Measurements from ENCODE around the gene UPF1.

Gene UPF1

DNA sequence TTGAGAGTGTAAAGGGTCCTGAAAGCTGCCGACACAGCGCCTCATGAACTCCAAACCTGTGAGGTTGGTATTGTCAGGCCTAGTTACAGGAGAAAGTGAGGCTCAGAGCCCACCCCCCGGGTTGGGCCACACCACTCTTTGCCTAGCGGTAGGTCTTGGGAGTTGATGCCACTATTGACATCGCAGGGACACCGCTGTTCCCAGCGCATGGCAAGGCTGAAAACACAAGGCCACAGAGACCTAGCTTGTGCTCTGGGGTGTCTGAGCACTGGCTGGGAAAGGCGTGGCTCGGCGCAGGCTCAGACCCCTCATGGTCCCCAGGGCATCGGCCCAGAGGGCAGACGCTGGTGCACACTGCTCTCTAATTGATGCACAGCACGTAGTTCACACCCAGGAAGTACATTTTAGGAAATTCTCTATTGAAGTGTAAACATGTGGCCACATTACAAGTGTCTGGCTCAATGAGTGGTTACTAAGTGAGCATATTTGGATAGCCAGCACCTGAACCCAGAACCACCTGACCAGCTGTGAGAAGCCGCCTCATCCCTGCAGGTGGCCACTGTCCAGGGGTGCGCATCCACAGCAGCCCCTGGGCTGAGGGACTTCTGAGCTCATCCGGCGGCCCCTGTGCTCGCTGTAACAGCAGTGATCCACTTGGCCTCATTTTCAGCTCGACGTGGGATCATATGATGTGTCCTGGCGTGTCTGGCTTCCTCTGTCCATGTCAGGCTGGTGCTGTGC lies 27.3 kb downstream of the UPF1 start:
- no peak for TF ChIP-seq ZNF23 (tag by site-specific recombination; IDR thresholded peaks at IDR 0.05; ENCODE audit: borderline replicate concordance)
- TF ChIP-seq HOXA7 (CRISPR knock-in tag; IDR thresholded peaks at IDR 0.05; ENCODE audit: borderline replicate concordance), result no peak
- no peak for TF ChIP-seq ZNF341 (tag by site-specific recombination; IDR thresholded peaks at IDR 0.05; ENCODE audit: low read depth)
- TF ChIP-seq ZNF280C (tag by site-specific recombination; IDR thresholded peaks at IDR 0.05), result no peak
- CTCF ChIA-PET, result interaction anchor here (0.6 to 2.7 kb wide), 4 partner anchors 7 to 1972 kb away, joined by 3 to 22 read pairs (median 6); no protein-coding TSS in a partner anchor
- H3K27ac ChIP-seq (ENCODE audit: extremely low read depth, low read depth, low read length), result no peak overlapping the region
- POLR2A ChIA-PET, result no interaction called here
- H3K36me3 ChIP-seq (ENCODE audit: control insufficient read depth in 2 of 2, insufficient read depth in 1 of 2, low read length in 2 of 2), result peaks cover 25 to 100% of the 10 kb centered on the region in 2 experiments
- H3K9me3 ChIP-seq (ENCODE audit: control insufficient read depth, insufficient read depth, low read depth, low read length), result no peaks in the 10 kb centered on the region
- H3K4me1 ChIP-seq (ENCODE audit: control insufficient read depth, insufficient read depth, low read length), result no peaks in the 10 kb centered on the region
- H3K4me3 ChIP-seq (ENCODE audit: low read depth, low read length), result no peak overlapping the region

- Histone ChIP-seq H3K36me3 (ENCODE audit: control insufficient read depth in 2 of 2, insufficient read depth in 1 of 2, low read length in 2 of 2) (peaks cover 32 to 100% of the 10 kb centered on the region in 2 experiments), H3K4me3 (ENCODE audit: low read depth, low read length) (no peak overlapping the region), H3K9me3 (ENCODE audit: control insufficient read depth, insufficient read depth, low read depth, low read length) (no peaks in the 10 kb centered on the region), H3K4me1 (ENCODE audit: control insufficient read depth, insufficient read depth, low read length) (no peaks in the 10 kb centered on the region), H3K27ac (ENCODE audit: extremely low read depth, low read depth, low read length) (no peak overlapping the region)
- no peak for TF ChIP-seq ZNF223 (tag by site-specific recombination; IDR thresholded peaks at IDR 0.05)
- TF ChIP-seq ZNF354C (tag by site-specific recombination; IDR thresholded peaks at IDR 0.05; ENCODE audit: borderline replicate concordance, low read depth), result no peak
- no peak for TF ChIP-seq KLF10 (tag by site-specific recombination; IDR thresholded peaks at IDR 0.05)
- TF ChIP-seq, protein P1, sequence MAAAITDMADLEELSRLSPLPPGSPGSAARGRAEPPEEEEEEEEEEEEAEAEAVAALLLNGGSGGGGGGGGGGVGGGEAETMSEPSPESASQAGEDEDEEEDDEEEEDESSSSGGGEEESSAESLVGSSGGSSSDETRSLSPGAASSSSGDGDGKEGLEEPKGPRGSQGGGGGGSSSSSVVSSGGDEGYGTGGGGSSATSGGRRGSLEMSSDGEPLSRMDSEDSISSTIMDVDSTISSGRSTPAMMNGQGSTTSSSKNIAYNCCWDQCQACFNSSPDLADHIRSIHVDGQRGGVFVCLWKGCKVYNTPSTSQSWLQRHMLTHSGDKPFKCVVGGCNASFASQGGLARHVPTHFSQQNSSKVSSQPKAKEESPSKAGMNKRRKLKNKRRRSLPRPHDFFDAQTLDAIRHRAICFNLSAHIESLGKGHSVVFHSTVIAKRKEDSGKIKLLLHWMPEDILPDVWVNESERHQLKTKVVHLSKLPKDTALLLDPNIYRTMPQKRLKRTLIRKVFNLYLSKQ (tag by site-specific recombination; IDR thresholded peaks at IDR 0.05; ENCODE audit: borderline replicate concordance), result no peak
- no peak for TF ChIP-seq ZNF140 (tag by site-specific recombination; IDR thresholded peaks at IDR 0.05)
- no peak for TF ChIP-seq ZNF785 (tag by site-specific recombination; IDR thresholded peaks at IDR 0.05)
- TF ChIP-seq ZNF133 (tag by site-specific recombination; IDR thresholded peaks at IDR 0.05), result no peak
- no peak for TF ChIP-seq ZBTB48 (tag by site-specific recombination; IDR thresholded peaks at IDR 0.05)
- ChIA-PET POLR2A (no interaction called here), CTCF (interaction anchor here (2.7 kb wide), 1 partner anchor 13 kb away, joined by 22 read pairs; no protein-coding TSS in a partner anchor)
Measured at GRCh38 chr19:18859676-18860301, 28.0 kb downstream of the UPF1 start.

DNA sequence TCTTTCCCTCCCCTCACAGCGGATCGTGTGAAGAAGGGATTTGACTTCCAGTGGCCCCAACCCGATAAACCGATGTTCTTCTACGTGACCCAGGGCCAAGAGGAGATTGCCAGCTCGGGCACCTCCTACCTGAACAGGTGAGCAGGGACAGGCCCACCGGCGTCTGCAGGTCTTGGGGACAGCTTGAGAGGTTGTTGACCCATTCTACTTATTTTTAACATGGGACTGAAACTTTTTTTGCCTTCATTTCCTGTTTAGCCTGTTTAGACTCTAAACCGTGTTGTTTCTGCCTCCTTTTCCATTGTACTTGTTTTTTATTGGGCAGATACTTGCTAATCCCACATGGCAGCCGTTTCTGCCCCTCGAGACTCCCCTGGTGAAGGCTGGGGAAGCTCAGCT lies 28.5 kb downstream of the UPF1 start:
- TF ChIP-seq KLF1 (tag by site-specific recombination; IDR thresholded peaks at IDR 0.05) (no peak), ZNF677 (tag by site-specific recombination; IDR thresholded peaks at IDR 0.05) (no peak), ZNF660 (tag by site-specific recombination; IDR thresholded peaks at IDR 0.05) (no peak)
- ChIA-PET POLR2A (interaction anchor here (1.0 kb wide), 1 partner anchor 12 kb away, joined by 3 read pairs; no protein-coding TSS in a partner anchor), CTCF (no interaction called here)
- H3K9me3 ChIP-seq (ENCODE audit: control insufficient read depth, insufficient read depth, low read depth, low read length), result no peaks in the 10 kb centered on the region
- peaks cover 32 to 100% of the 10 kb centered on the region in 2 experiments for H3K36me3 ChIP-seq (ENCODE audit: control insufficient read depth in 2 of 2, insufficient read depth in 1 of 2, low read length in 2 of 2)
- H3K4me3 ChIP-seq (ENCODE audit: low read depth, low read length), result no peak overlapping the region
- H3K27ac ChIP-seq (ENCODE audit: extremely low read depth, low read depth, low read length), result no peak overlapping the region
- H3K4me1 ChIP-seq (ENCODE audit: control insufficient read depth, insufficient read depth, low read length), result no peaks in the 10 kb centered on the region

Data from HEK293 (cell line).